ENCODE data around the gene TIAM2. TPM values are rescaled to one million over a fixed set of nuclear protein-coding genes. Genes with fewer than 3 reads are reported as not detected.

Gene TIAM2
- total RNA-seq, 1 donor from 2014 or later: 5.9 TPM

DNA sequence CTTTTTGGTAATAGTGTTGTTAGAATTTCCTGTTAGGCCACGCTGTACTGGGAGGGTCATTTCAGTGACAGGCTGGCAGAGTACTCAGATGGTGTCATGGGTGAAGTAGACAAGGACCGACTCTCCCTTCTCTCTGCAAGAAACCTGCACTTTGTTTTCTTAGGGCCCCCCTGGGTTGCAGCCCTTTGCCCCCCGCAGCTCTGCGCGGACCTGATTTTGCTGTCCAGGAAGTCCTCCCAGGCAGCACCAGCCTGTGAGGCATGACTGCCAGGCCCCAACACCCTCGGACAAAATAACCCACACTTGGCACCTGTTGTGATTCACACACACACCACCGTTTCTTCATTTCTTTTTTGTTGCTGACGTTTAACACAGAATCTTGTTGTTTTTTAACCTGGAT lies 246.9 kb downstream of the TIAM2 start:
- no peak overlapping the region for H3K27ac ChIP-seq
- no peak for ATAC-seq
- intact Hi-C loops (cut with DNase I): no loop called here
- no peaks in the 10 kb centered on the region for H3K36me3 ChIP-seq
- no peaks in the 10 kb centered on the region for H3K9me3 ChIP-seq
- H3K4me1 ChIP-seq: no peaks in the 10 kb centered on the region
- DNase-seq: no peak
- TF ChIP-seq, protein P1, sequence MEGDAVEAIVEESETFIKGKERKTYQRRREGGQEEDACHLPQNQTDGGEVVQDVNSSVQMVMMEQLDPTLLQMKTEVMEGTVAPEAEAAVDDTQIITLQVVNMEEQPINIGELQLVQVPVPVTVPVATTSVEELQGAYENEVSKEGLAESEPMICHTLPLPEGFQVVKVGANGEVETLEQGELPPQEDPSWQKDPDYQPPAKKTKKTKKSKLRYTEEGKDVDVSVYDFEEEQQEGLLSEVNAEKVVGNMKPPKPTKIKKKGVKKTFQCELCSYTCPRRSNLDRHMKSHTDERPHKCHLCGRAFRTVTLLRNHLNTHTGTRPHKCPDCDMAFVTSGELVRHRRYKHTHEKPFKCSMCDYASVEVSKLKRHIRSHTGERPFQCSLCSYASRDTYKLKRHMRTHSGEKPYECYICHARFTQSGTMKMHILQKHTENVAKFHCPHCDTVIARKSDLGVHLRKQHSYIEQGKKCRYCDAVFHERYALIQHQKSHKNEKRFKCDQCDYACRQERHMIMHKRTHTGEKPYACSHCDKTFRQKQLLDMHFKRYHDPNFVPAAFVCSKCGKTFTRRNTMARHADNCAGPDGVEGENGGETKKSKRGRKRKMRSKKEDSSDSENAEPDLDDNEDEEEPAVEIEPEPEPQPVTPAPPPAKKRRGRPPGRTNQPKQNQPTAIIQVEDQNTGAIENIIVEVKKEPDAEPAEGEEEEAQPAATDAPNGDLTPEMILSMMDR (IDR thresholded peaks at IDR 0.05): no peak
- H3K27me3 ChIP-seq (ENCODE audit: low read depth): no peaks in the 10 kb centered on the region
- H3K4me3 ChIP-seq: no peak overlapping the region

DNA sequence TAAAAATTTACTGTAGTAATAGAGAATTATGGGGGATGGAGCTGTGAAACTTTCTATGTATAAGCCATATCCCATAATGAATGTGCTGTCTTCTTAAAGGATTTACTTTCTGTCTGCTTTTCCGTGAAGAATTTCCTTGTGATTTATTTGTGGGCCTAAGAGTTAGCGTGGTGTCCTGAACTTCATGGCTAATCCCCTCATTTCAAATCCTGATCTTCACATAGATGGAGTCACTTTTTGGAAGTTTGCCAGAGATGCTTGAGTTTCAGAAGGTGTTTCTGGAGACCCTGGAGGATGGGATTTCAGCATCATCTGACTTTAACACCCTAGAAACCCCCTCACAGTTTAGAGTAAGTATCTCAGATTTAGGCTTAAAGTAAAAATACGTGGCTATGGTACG lies 249.3 kb downstream of the TIAM2 start:
- TF ChIP-seq, protein P1 (IDR thresholded peaks at IDR 0.05): no peak
- Histone ChIP-seq H3K27ac (no peak overlapping the region), H3K36me3 (no peaks in the 10 kb centered on the region), H3K4me3 (no peak overlapping the region), H3K27me3 (ENCODE audit: low read depth) (no peaks in the 10 kb centered on the region), H3K9me3 (no peaks in the 10 kb centered on the region), H3K4me1 (no peaks in the 10 kb centered on the region)
- DNase-seq (no peak), ATAC-seq (no peak)
- intact Hi-C loops (cut with DNase I): no loop called here

DNA sequence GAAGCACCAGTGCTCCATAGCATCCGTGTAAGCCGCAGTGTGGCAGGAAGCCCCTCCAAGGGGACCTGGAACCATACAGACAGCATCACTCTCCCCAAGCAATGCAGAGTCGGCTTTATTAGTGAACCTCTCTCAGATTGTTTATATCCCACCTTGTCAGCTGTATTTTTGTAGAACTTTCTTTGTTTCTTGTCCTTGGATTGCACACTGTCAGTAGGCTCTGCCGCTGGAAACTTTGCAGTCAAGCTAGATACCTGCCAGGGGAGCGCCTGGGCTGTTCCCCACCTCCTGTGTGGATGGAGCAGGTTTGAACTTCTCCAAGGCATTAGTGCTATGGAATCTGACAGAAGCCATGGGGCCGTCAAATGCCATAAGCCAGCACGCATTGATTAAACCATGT lies 250.1 kb downstream of the TIAM2 start:
- DNase-seq: no peak
- Histone ChIP-seq H3K27ac (no peak overlapping the region), H3K36me3 (no peaks in the 10 kb centered on the region), H3K4me1 (no peaks in the 10 kb centered on the region), H3K4me3 (no peak overlapping the region), H3K27me3 (ENCODE audit: low read depth) (no peaks in the 10 kb centered on the region), H3K9me3 (no peaks in the 10 kb centered on the region)
- no peak for ATAC-seq
- intact Hi-C loops (cut with DNase I): no loop called here
- TF ChIP-seq, protein P1 (IDR thresholded peaks at IDR 0.05): no peak

DNA sequence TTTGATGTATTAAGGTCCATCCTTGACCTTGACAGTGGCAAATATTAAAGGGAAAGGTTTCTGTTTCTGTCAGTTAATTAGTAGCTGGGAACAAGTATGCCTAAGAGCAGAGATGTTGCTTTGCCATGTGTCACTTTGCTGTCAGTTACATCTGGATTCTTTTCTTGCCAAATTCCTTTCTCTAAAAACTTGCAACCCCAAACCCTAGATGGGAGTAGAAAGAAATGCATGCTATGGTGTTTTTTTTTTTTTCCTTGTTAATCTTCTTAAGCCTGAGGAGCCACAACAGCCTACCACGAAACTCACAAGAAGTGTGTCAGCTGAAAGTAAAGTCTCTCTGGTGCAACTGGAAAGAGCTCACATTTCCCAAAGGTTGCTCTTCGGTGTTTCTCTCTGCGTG lies 250.7 kb downstream of the TIAM2 start:
- no peaks in the 10 kb centered on the region for H3K4me1 ChIP-seq
- intact Hi-C loops (cut with DNase I): no loop called here
- DNase-seq: no peak
- TF ChIP-seq, protein P1 (IDR thresholded peaks at IDR 0.05): no peak
- ATAC-seq: no peak
- H3K36me3 ChIP-seq: peaks cover 4% of the 10 kb centered on the region
- no peak overlapping the region for H3K4me3 ChIP-seq
- no peaks in the 10 kb centered on the region for H3K9me3 ChIP-seq
- no peak overlapping the region for H3K27ac ChIP-seq
- H3K27me3 ChIP-seq (ENCODE audit: low read depth): no peaks in the 10 kb centered on the region

DNA sequence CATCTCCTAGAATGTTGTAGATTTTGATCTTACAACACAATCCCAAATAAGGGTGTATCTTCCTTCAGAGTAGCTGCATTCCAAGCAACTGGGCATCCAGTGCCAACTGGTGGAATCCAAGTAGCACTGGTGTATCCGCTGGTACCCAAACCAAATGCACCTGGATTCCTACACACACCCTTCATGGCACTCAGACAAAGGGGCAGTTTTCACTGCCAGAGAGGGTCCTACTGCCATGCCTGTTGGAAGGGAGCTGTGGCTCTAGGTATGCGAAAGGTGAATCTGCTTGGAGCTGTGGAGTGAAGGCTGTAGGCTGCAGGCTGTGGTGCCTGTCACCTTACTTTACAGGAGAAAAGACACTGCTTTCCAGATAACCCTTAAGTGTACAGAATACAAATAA lies 251.7 kb downstream of the TIAM2 start:
- TF ChIP-seq, protein P1 (IDR thresholded peaks at IDR 0.05): no peak
- Histone ChIP-seq H3K27me3 (ENCODE audit: low read depth) (no peaks in the 10 kb centered on the region), H3K9me3 (no peaks in the 10 kb centered on the region), H3K36me3 (peaks cover 9% of the 10 kb centered on the region), H3K4me3 (no peak overlapping the region), H3K27ac (no peak overlapping the region), H3K4me1 (no peaks in the 10 kb centered on the region)
- no peak for DNase-seq
- ATAC-seq: no peak
- intact Hi-C loops (cut with DNase I): no loop called here

DNA sequence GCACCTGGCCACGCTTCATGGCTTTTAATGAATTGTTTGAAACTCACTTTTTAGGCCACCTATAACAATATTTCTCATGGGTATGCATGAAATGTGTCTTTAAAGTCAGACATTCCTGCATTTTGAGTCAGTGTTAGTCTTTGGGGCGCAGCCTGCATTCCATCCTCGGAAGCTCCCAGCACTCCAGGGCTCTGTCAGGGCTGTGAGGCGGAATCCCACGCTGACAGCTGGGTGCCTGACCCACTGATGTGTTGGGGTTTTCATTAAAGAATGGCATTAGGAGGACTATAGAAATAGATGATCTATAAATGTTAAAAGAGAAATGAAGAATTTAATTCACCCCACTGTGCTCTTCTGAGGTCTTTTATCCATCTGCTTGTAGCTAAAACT lies 252.5 kb downstream of the TIAM2 start:
- no peaks in the 10 kb centered on the region for H3K4me1 ChIP-seq
- DNase-seq (no peak), ATAC-seq (peak; percentile 57 to 77)
- H3K36me3 ChIP-seq: peaks cover 17% of the 10 kb centered on the region
- no peaks in the 10 kb centered on the region for H3K9me3 ChIP-seq
- no peaks in the 10 kb centered on the region for H3K27me3 ChIP-seq (ENCODE audit: low read depth)
- intact Hi-C loops (cut with DNase I): no loop called here
- H3K4me3 ChIP-seq: no peak overlapping the region
- peak overlapping the region; percentile 8 for H3K27ac ChIP-seq
- TF ChIP-seq, protein P1 (IDR thresholded peaks at IDR 0.05): no peak

Measured in lower lobe of right lung (tissue), 2 donors.